GM19463 (cell line): ENCODE results near the gene GOLGA8M.
"Not testable (repeated sequence)": the region's sequence is repeated elsewhere in the genome, so short reads cannot be mapped to it uniquely, and the experiment has no call there.

ENCODE experiments used
- ATAC-seq: cut with Tn5 transposase; IDR thresholded peaks from one replicate; pipeline ENCODE4 v1.9.1; 2021; ENCODE audit warnings: mild to moderate bottlenecking, moderate library complexity; ENCODE audit not compliant: unreplicated experiment

GOLGA8M gene

GRCh38 chr15:28664575-28664974, 47.6 kb downstream of the GOLGA8M start:
- not testable (repeated sequence) for ATAC-seq

GRCh38 chr15:28663717-28664116, 48.5 kb downstream of the GOLGA8M start:
- not testable (repeated sequence) for ATAC-seq

GRCh38 chr15:28660750-28661149, 51.5 kb downstream of the GOLGA8M start:
- ATAC-seq = not testable (repeated sequence)

- not testable (repeated sequence) for ATAC-seq
Observed at GRCh38 chr15:28656018-28656360, 56.2 kb downstream of the GOLGA8M start.

GRCh38 chr15:28655329-28656017, 56.7 kb downstream of the GOLGA8M start:
- not testable (repeated sequence) for ATAC-seq

GRCh38 chr15:28654194-28654593, 58.0 kb downstream of the GOLGA8M start:
- ATAC-seq = not testable (repeated sequence)

- not testable (repeated sequence) for ATAC-seq
Observed at GRCh38 chr15:28652538-28652937, 59.7 kb downstream of the GOLGA8M start.
